ENCODE results near the gene EFNA4.
A peak's percentile ranks its signal among the peaks of the same experiment; 100 is the strongest.

The EFNA4 gene

GRCh38 chr1:155085504-155086127 is 22.1 kb downstream of the EFNA4 start:
- peak; percentile 66 for DNase-seq (ENCODE audit: extremely low read depth in 1 of 2, low read depth in 1 of 2)

GRCh38 chr1:155086128-155086741 is 22.7 kb downstream of the EFNA4 start:
- peak; percentile 49 to 70 for DNase-seq (ENCODE audit: extremely low read depth in 1 of 2, low read depth in 1 of 2)

- no peak for DNase-seq (ENCODE audit: extremely low read depth in 1 of 2, low read depth in 1 of 2)
Measured at GRCh38 chr1:155086856-155087535, 23.5 kb downstream of the EFNA4 start.

GRCh38 chr1:155091071-155092051 is 27.8 kb downstream of the EFNA4 start:
- peak; percentile 34 to 68 for DNase-seq (ENCODE audit: extremely low read depth in 1 of 2, low read depth in 1 of 2)

GRCh38 chr1:155092131-155092530 is 28.6 kb downstream of the EFNA4 start:
- DNase-seq (ENCODE audit: extremely low read depth in 1 of 2, low read depth in 1 of 2): no peak

- no peak for DNase-seq (ENCODE audit: extremely low read depth in 1 of 2, low read depth in 1 of 2)
Measured at GRCh38 chr1:155092641-155093040, 29.1 kb downstream of the EFNA4 start.

- DNase-seq (ENCODE audit: extremely low read depth in 1 of 2, low read depth in 1 of 2): no peak
Measured at GRCh38 chr1:155093911-155094621, 30.5 kb downstream of the EFNA4 start.

- no peak for DNase-seq (ENCODE audit: extremely low read depth in 1 of 2, low read depth in 1 of 2)
Measured at GRCh38 chr1:155094622-155094948, 31.0 kb downstream of the EFNA4 start.

GRCh38 chr1:155099331-155099730 is 35.8 kb downstream of the EFNA4 start:
- no peak for DNase-seq (ENCODE audit: extremely low read depth in 1 of 2, low read depth in 1 of 2)

GRCh38 chr1:155103325-155103724 is 39.8 kb downstream of the EFNA4 start:
- DNase-seq (ENCODE audit: extremely low read depth in 1 of 2, low read depth in 1 of 2): no peak

GRCh38 chr1:155104605-155105534 is 41.3 kb downstream of the EFNA4 start:
- no peak for DNase-seq (ENCODE audit: extremely low read depth in 1 of 2, low read depth in 1 of 2)

GRCh38 chr1:155105604-155106011 is 42.1 kb downstream of the EFNA4 start:
- no peak for DNase-seq (ENCODE audit: extremely low read depth in 1 of 2, low read depth in 1 of 2)

GRCh38 chr1:155106862-155107261 is 43.3 kb downstream of the EFNA4 start:
- no peak for DNase-seq (ENCODE audit: extremely low read depth in 1 of 2, low read depth in 1 of 2)

GRCh38 chr1:155107309-155108264 is 44.0 kb downstream of the EFNA4 start:
- no peak for DNase-seq (ENCODE audit: extremely low read depth in 1 of 2, low read depth in 1 of 2)

GRCh38 chr1:155108296-155108695 is 44.8 kb downstream of the EFNA4 start:
- no peak for DNase-seq (ENCODE audit: extremely low read depth in 1 of 2, low read depth in 1 of 2)

- no peak for DNase-seq (ENCODE audit: extremely low read depth in 1 of 2, low read depth in 1 of 2)
Measured at GRCh38 chr1:155110381-155110780, 46.8 kb downstream of the EFNA4 start.

- DNase-seq (ENCODE audit: extremely low read depth in 1 of 2, low read depth in 1 of 2): no peak
Measured at GRCh38 chr1:155110826-155111225, 47.3 kb downstream of the EFNA4 start.

- DNase-seq (ENCODE audit: extremely low read depth in 1 of 2, low read depth in 1 of 2): no peak
Measured at GRCh38 chr1:155113450-155113980, 50.0 kb downstream of the EFNA4 start.

Data from activated CD8-positive, alpha-beta memory T cell treated with anti-CD3 and anti-CD28 coated beads for 1 hour (primary cell).